Upper lobe of left lung (tissue), 6 donors: Measurements from ENCODE around the gene SMIM43. TPM values are rescaled to one million over a fixed set of nuclear protein-coding genes. Genes with fewer than 3 reads are reported as not detected.

Experiments used
- ATAC-seq, 2 donors: fragments of 200-7000 bp; cut with Tn5 transposase; one replicate each; pipeline ENCODE4 v1.9.1; 2022; ENCODE audit warnings: mild to moderate bottlenecking in 2 of 2, moderate library complexity in 2 of 2; ENCODE audit not compliant: low FRiP score in 2 of 2
- DNase-seq, 2 donors: peaks; one replicate each; pipeline ENCODE4 v3.0.0-alpha.2; 2019 to 2020
- H3K27ac ChIP-seq, 4 donors: fragments of 200-600 bp; sonication (generic); one replicate each; pipeline ENCODE4 v1.5.1; 2016 to 2019
- H3K27me3 ChIP-seq, 4 donors: fragments of 200-600 bp; sonication (generic); one replicate each; pipeline ENCODE4 v1.5.1; 2017 to 2019
- H3K36me3 ChIP-seq, 4 donors: fragments of 200-600 bp; sonication (generic); one replicate each; pipeline ENCODE4 v1.5.1; 2016 to 2019
- H3K4me1 ChIP-seq, 4 donors: fragments of 200-600 bp; sonication (generic); one replicate each; pipeline ENCODE4 v1.5.1; 2018 to 2019
- H3K4me3 ChIP-seq, 4 donors: fragments of 200-600 bp; sonication (generic); one replicate each; pipeline ENCODE4 v1.5.1; 2017 to 2019; ENCODE audit warnings: mild to moderate bottlenecking in 2 of 4, moderate library complexity in 1 of 4
- H3K9me3 ChIP-seq, 4 donors: fragments of 200-600 bp; sonication (generic); one replicate each; pipeline ENCODE4 v1.5.1; 2018 to 2019
- EP300 ChIP-seq, 4 donors: sonication (generic); formaldehyde crosslinking; IDR thresholded peaks; one replicate each; pipeline ENCODE4 v1.5.1; 2017; ENCODE audit warnings: antibody characterized with exemption in 4 of 4, control low read depth in 2 of 4
- POLR2A ChIP-seq, 4 donors: fragments of 450-650 bp; IDR thresholded peaks; one replicate each; pipeline ENCODE4 v1.5.1; 2016 to 2017; ENCODE audit warnings: antibody characterized with exemption in 4 of 4, mild to moderate bottlenecking in 2 of 4
- POLR2AphosphoS5 ChIP-seq, 2 donors: sonication (generic); formaldehyde crosslinking; IDR thresholded peaks; one replicate each; pipeline ENCODE4 v1.5.1; 2017; ENCODE audit warnings: antibody characterized with exemption in 2 of 2
- WGBS, 2 donors: methylation state at CpG; one replicate each; pipeline ENCODE4 v1.1.5; 2017 to 2018; 5-methylcytosine and 5-hydroxymethylcytosine counted together
- total RNA-seq, 6 donors: library from RNA; depleted of rRNA in 4 of 6; stranded (reverse); fragments of >200 nt in 4 of 6; gene quantifications; one replicate each; pipeline versions ENCODE4 v1.1.0 to v1.2.1, GENCODE V29; 2016 to 2021
- TF ChIP-seq, protein P1 (sequence below), 6 experiments: fragments of 450-650 bp in 4 of 6; fragments of 200-600 bp in 2 of 6; sonication (generic) in 2 of 6; IDR thresholded peaks; one replicate each; pipeline ENCODE4 v1.5.1; 2016 to 2019; ENCODE audit warnings: antibody characterized with exemption in 6 of 6
- donor health status: DM: no; HTN: no; CAD: no; lungs with moderate emphysema.
- donor health status: DM: no; HTN: yes; CAD: no; lungs with severe emphysema.

The SMIM43 gene
- total RNA-seq, 6 donors from 2014 or later, result not detected

- H3K36me3 ChIP-seq, result no peaks in the 10 kb centered on the region
- 82 to 91% methylated on average over 6 of the region's 6 CpGs for WGBS, 2 donors
- no peak for ATAC-seq
- no peaks in the 10 kb centered on the region for H3K27me3 ChIP-seq
- no peaks in the 10 kb centered on the region for H3K9me3 ChIP-seq
- TF ChIP-seq, protein P1, sequence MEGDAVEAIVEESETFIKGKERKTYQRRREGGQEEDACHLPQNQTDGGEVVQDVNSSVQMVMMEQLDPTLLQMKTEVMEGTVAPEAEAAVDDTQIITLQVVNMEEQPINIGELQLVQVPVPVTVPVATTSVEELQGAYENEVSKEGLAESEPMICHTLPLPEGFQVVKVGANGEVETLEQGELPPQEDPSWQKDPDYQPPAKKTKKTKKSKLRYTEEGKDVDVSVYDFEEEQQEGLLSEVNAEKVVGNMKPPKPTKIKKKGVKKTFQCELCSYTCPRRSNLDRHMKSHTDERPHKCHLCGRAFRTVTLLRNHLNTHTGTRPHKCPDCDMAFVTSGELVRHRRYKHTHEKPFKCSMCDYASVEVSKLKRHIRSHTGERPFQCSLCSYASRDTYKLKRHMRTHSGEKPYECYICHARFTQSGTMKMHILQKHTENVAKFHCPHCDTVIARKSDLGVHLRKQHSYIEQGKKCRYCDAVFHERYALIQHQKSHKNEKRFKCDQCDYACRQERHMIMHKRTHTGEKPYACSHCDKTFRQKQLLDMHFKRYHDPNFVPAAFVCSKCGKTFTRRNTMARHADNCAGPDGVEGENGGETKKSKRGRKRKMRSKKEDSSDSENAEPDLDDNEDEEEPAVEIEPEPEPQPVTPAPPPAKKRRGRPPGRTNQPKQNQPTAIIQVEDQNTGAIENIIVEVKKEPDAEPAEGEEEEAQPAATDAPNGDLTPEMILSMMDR (IDR thresholded peaks at IDR 0.05), result no peak
- no peak for TF ChIP-seq POLR2A (IDR thresholded peaks at IDR 0.05)
- no peak for TF ChIP-seq POLR2AphosphoS5 (IDR thresholded peaks at IDR 0.05)
- no peak for TF ChIP-seq EP300 (IDR thresholded peaks at IDR 0.05)
- H3K4me1 ChIP-seq, result no peaks in the 10 kb centered on the region
- no peak overlapping the region for H3K4me3 ChIP-seq
- no peak overlapping the region for H3K27ac ChIP-seq
- no peak for DNase-seq
Observed at GRCh38 chr4:121776610-121777401, 11.8 kb upstream of the SMIM43 start.

DNA sequence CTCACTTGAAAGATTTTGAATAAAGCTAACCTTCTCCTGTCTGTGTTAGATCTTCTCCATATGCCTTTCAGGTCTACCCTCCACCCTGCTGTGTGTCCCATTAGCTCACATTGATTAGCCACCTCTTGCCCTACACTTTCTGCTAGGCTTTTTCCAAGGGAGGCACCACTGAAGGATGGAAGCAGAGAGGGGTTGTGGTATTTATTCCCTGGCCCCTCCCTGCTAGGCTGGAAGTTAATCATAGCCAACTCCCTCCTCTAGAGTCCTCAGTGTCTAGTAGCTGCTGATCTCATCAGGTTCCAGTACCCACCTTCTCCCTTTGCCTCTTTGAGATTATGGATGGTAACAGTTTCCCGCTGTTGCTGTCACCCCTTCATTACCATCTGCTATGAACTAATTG lies 8.9 kb upstream of the SMIM43 start:
- ATAC-seq, result no peak
- WGBS, 2 donors, result 89 to 90% methylated on average over 1 of the region's 1 CpG
- Histone ChIP-seq H3K4me1 (no peaks in the 10 kb centered on the region), H3K36me3 (no peaks in the 10 kb centered on the region), H3K27me3 (no peaks in the 10 kb centered on the region), H3K4me3 (no peak overlapping the region), H3K9me3 (no peaks in the 10 kb centered on the region), H3K27ac (no peak overlapping the region)
- no peak for TF ChIP-seq EP300 (IDR thresholded peaks at IDR 0.05)
- no peak for DNase-seq

DNA sequence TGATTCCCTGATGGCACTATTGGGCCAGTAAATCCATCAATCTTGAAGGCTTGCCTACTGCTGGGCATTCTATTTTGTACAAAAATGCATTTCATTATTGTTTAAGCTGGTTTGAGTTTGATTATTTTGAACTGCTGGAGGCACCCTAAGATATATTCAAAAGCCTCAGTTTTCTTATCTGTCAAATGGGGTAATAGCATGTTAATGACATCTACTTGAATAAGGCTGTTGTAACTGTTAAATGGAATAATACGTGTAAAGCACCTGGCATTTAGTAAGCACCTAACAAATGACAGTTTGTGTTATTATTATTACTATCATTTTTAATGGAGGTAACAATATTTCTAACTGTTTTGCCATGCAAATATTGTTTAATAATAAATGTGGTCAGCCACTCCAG lies 6.9 kb upstream of the SMIM43 start:
- no peaks in the 10 kb centered on the region for H3K27me3 ChIP-seq
- TF ChIP-seq, protein P1 (IDR thresholded peaks at IDR 0.05), result no peak
- no peak for TF ChIP-seq POLR2AphosphoS5 (IDR thresholded peaks at IDR 0.05)
- no peak for TF ChIP-seq EP300 (IDR thresholded peaks at IDR 0.05)
- no peak for TF ChIP-seq POLR2A (IDR thresholded peaks at IDR 0.05)
- no peaks in the 10 kb centered on the region for H3K9me3 ChIP-seq
- H3K4me3 ChIP-seq, result no peak overlapping the region
- no peaks in the 10 kb centered on the region for H3K4me1 ChIP-seq
- H3K27ac ChIP-seq, result no peak overlapping the region
- ATAC-seq (no peak), DNase-seq (no peak)
- WGBS, 2 donors, result 94 to 95% methylated on average over 1 of the region's 1 CpG
- H3K36me3 ChIP-seq, result no peaks in the 10 kb centered on the region

GRCh38 chr4:121769341-121769740 lies 4.4 kb upstream of the SMIM43 start:
- no peak for DNase-seq
- TF ChIP-seq EP300 (IDR thresholded peaks at IDR 0.05) (no peak), POLR2A (IDR thresholded peaks at IDR 0.05) (no peak), POLR2AphosphoS5 (IDR thresholded peaks at IDR 0.05) (no peak)
- TF ChIP-seq, protein P1 (IDR thresholded peaks at IDR 0.05), result no peak
- no peak overlapping the region for H3K27ac ChIP-seq
- no peaks in the 10 kb centered on the region for H3K9me3 ChIP-seq
- H3K36me3 ChIP-seq, result no peaks in the 10 kb centered on the region
- WGBS, 2 donors, result 71 to 74% methylated on average over 2 of the region's 2 CpGs
- H3K4me3 ChIP-seq, result no peak overlapping the region
- peaks cover 5 to 12% (median 5%) of the 10 kb centered on the region in 4 donors for H3K4me1 ChIP-seq
- ATAC-seq, result no peak
- H3K27me3 ChIP-seq, result peaks cover 0 to 10% (median 2%) of the 10 kb centered on the region in 4 donors

- Histone ChIP-seq H3K4me1 (peaks cover 5 to 14% (median 6%) of the 10 kb centered on the region in 4 donors), H3K27me3 (peaks cover 0 to 13% (median 4%) of the 10 kb centered on the region in 4 donors), H3K4me3 (no peak overlapping the region), H3K36me3 (no peaks in the 10 kb centered on the region), H3K27ac (no peak overlapping the region), H3K9me3 (no peaks in the 10 kb centered on the region)
- ATAC-seq (no peak), DNase-seq (no peak)
- no peak for TF ChIP-seq POLR2AphosphoS5 (IDR thresholded peaks at IDR 0.05)
- no peak for TF ChIP-seq EP300 (IDR thresholded peaks at IDR 0.05)
- TF ChIP-seq POLR2A (IDR thresholded peaks at IDR 0.05), result no peak
- TF ChIP-seq, protein P1 (IDR thresholded peaks at IDR 0.05), result no peak
- 89 to 92% methylated on average over 4 of the region's 4 CpGs for WGBS, 2 donors
Observed at GRCh38 chr4:121767166-121767565, 2.2 kb upstream of the SMIM43 start.
